Mesendoderm (in vitro differentiated cells): ENCODE measurements around the gene ZNRF1.

ENCODE experiments used
- DNase-seq: peaks from one replicate; pipeline ENCODE4 v3.0.0; 2013
- H2AK5ac ChIP-seq: 2 replicates; pipeline ENCODE4 v1.6.1; 2013; ENCODE audit warnings: low read length, inconsistent platforms
- H2BK120ac ChIP-seq: 2 replicates; pipeline ENCODE4 v1.6.1; 2013; ENCODE audit warnings: low read depth, mild to moderate bottlenecking, low read length, moderate library complexity, mixed read lengths
- H2BK15ac ChIP-seq: replicated peaks from 2 replicates; pipeline ENCODE4 v1.6.1; 2013; ENCODE audit warnings: low read depth, mild to moderate bottlenecking, moderate library complexity
- H2BK5ac ChIP-seq: 2 replicates; pipeline ENCODE4 v1.6.1; 2013; ENCODE audit warnings: low read length, inconsistent platforms
- H3K18ac ChIP-seq: 2 replicates; pipeline ENCODE4 v1.6.1; 2013; ENCODE audit warnings: mild to moderate bottlenecking, low read length, mixed read lengths
- H3K23ac ChIP-seq: one replicate; pipeline ENCODE4 v1.6.1; 2013; ENCODE audit warnings: low read length
- H3K27ac ChIP-seq: 2 replicates; pipeline ENCODE4 v1.5.1; 2013; ENCODE audit warnings: low read depth, mild to moderate bottlenecking, inconsistent platforms, low read length, moderate library complexity
- H3K27me3 ChIP-seq: 2 replicates; pipeline ENCODE4 v1.6.1; 2013; ENCODE audit warnings: low read length, control low read depth, mild to moderate bottlenecking, inconsistent platforms; ENCODE audit not compliant: insufficient read depth, poor library complexity
- H3K36me3 ChIP-seq: 2 replicates; pipeline ENCODE4 v1.6.1; 2013; ENCODE audit warnings: low read length, inconsistent platforms; ENCODE audit not compliant: control insufficient read depth, insufficient read depth
- H3K4ac ChIP-seq: one replicate; pipeline ENCODE4 v1.6.1; 2013; ENCODE audit warnings: low read depth, mild to moderate bottlenecking, low read length, moderate library complexity
- H3K4me1 ChIP-seq: 2 replicates; pipeline ENCODE4 v1.6.1; 2013; ENCODE audit warnings: low read depth, low read length, inconsistent platforms; ENCODE audit not compliant: control insufficient read depth
- H3K4me2 ChIP-seq: 2 replicates; pipeline ENCODE4 v1.6.1; 2013; ENCODE audit warnings: low read length
- H3K4me3 ChIP-seq: 2 replicates; pipeline ENCODE4 v1.5.1; 2013; ENCODE audit warnings: mild to moderate bottlenecking, low read length
- H3K56ac ChIP-seq: one replicate; pipeline ENCODE4 v1.6.1; 2013; ENCODE audit warnings: low read length
- H3K79me1 ChIP-seq: 2 replicates; pipeline ENCODE4 v1.6.1; 2013; ENCODE audit warnings: low read length, inconsistent platforms
- H3K79me2 ChIP-seq: 2 replicates; pipeline ENCODE4 v1.6.1; 2013; ENCODE audit warnings: mild to moderate bottlenecking, low read length; ENCODE audit not compliant: control insufficient read depth, insufficient read depth
- H3K9ac ChIP-seq: 2 replicates; pipeline ENCODE4 v1.6.1; 2013; ENCODE audit warnings: low read length, inconsistent platforms
- H4K5ac ChIP-seq: one replicate; pipeline ENCODE4 v1.6.1; 2013; ENCODE audit warnings: low read length
- H4K8ac ChIP-seq: one replicate; pipeline ENCODE4 v1.6.1; 2013; ENCODE audit warnings: low read depth, mild to moderate bottlenecking, control low read depth, low read length, moderate library complexity
- WGBS: extraction: QIAGEN DNeasy Blood & Tissue Kit; methylation state at CpG from one replicate; pipeline ENCODE4 v1.1.7; 2013; ENCODE audit warnings: low lambda C conversion rate, missing lambda C conversion rate; ENCODE audit not compliant: insufficient coverage; ENCODE audit errors: extremely low coverage; 5-methylcytosine and 5-hydroxymethylcytosine counted together

The ZNRF1 gene

GRCh38 chr16:75130150-75130771 is 131.4 kb downstream of the ZNRF1 start:
- H2BK120ac ChIP-seq, result no peak overlapping the region
- H3K27ac ChIP-seq, result no peak overlapping the region
- no peak overlapping the region for H2AK5ac ChIP-seq
- H3K9ac ChIP-seq, result no peak overlapping the region
- H3K79me2 ChIP-seq, result no peaks in the 10 kb centered on the region
- no peak overlapping the region for H3K4me3 ChIP-seq
- H2BK15ac ChIP-seq, result no peak overlapping the region
- H3K18ac ChIP-seq, result no peak overlapping the region
- H3K56ac ChIP-seq, result peak overlapping the region; percentile 70
- H3K4ac ChIP-seq, result no peak overlapping the region
- DNase-seq, result peak; percentile 77
- no CpG with 5 or more reads among the region's 9 CpGs for WGBS
- no peaks in the 10 kb centered on the region for H3K27me3 ChIP-seq
- H3K4me2 ChIP-seq, result no peak overlapping the region
- peak overlapping the region; percentile 87 for H4K5ac ChIP-seq
- H4K8ac ChIP-seq, result no peak overlapping the region
- no peaks in the 10 kb centered on the region for H3K79me1 ChIP-seq
- peak overlapping the region; percentile 88 for H2BK5ac ChIP-seq
- H3K4me1 ChIP-seq, result peaks cover 2% of the 10 kb centered on the region
- no peak overlapping the region for H3K23ac ChIP-seq
- no peaks in the 10 kb centered on the region for H3K36me3 ChIP-seq

GRCh38 chr16:75131081-75131480 is 132.3 kb downstream of the ZNRF1 start:
- Histone ChIP-seq H2BK15ac (no peak overlapping the region), H3K27ac (no peak overlapping the region), H3K27me3 (no peaks in the 10 kb centered on the region), H3K4me3 (no peak overlapping the region), H4K5ac (no peak overlapping the region), H2BK120ac (no peak overlapping the region), H2AK5ac (no peak overlapping the region), H4K8ac (no peak overlapping the region), H3K9ac (no peak overlapping the region), H3K4me2 (no peak overlapping the region), H3K56ac (no peak overlapping the region), H3K79me2 (no peaks in the 10 kb centered on the region), H3K79me1 (no peaks in the 10 kb centered on the region), H3K36me3 (no peaks in the 10 kb centered on the region), H3K4me1 (peaks cover 2% of the 10 kb centered on the region), H3K4ac (no peak overlapping the region), H2BK5ac (no peak overlapping the region), H3K23ac (no peak overlapping the region), H3K18ac (no peak overlapping the region)
- DNase-seq, result no peak
- no CpG with 5 or more reads among the region's 7 CpGs for WGBS

DNA sequence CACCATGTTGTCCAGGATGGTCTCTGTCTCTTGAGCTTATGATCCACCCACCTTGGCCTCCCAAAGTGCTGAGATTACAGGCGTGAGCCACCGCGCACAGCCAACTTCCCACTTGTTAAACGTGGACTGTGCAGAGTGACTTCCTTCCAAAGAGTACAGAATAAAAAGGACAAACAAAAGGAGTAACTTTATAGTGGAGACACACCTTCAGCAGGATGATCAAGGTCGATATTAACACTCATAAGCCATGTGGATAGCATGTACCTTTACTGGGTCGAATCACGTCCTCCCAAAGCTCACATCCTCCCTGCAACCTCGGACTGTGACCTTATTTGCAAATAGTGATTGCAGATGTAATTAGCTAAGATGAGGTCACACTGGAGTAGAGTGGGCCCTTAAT is 139.4 kb downstream of the ZNRF1 start:
- Histone ChIP-seq H4K5ac (no peak overlapping the region), H3K56ac (no peak overlapping the region), H3K36me3 (no peaks in the 10 kb centered on the region), H3K23ac (no peak overlapping the region), H3K4me2 (no peak overlapping the region), H3K79me1 (no peaks in the 10 kb centered on the region), H2BK5ac (no peak overlapping the region), H2AK5ac (no peak overlapping the region), H4K8ac (no peak overlapping the region), H3K4me1 (no peaks in the 10 kb centered on the region), H3K4ac (no peak overlapping the region), H3K27ac (no peak overlapping the region), H2BK15ac (no peak overlapping the region), H3K18ac (no peak overlapping the region), H3K27me3 (no peaks in the 10 kb centered on the region), H3K9ac (no peak overlapping the region), H2BK120ac (no peak overlapping the region), H3K4me3 (no peak overlapping the region), H3K79me2 (no peaks in the 10 kb centered on the region)
- no CpG with 5 or more reads among the region's 8 CpGs for WGBS
- no peak for DNase-seq

GRCh38 chr16:75138636-75139035 is 139.8 kb downstream of the ZNRF1 start:
- no peak overlapping the region for H2AK5ac ChIP-seq
- H4K8ac ChIP-seq, result no peak overlapping the region
- no peaks in the 10 kb centered on the region for H3K4me1 ChIP-seq
- no peak overlapping the region for H4K5ac ChIP-seq
- no peak overlapping the region for H3K56ac ChIP-seq
- no peaks in the 10 kb centered on the region for H3K79me2 ChIP-seq
- no peak overlapping the region for H3K4ac ChIP-seq
- H3K9ac ChIP-seq, result no peak overlapping the region
- H3K27me3 ChIP-seq, result no peaks in the 10 kb centered on the region
- H3K79me1 ChIP-seq, result no peaks in the 10 kb centered on the region
- H3K36me3 ChIP-seq, result no peaks in the 10 kb centered on the region
- H2BK5ac ChIP-seq, result no peak overlapping the region
- no peak overlapping the region for H2BK15ac ChIP-seq
- no peak overlapping the region for H3K27ac ChIP-seq
- H3K23ac ChIP-seq, result no peak overlapping the region
- H3K4me2 ChIP-seq, result no peak overlapping the region
- H3K18ac ChIP-seq, result no peak overlapping the region
- no peak overlapping the region for H3K4me3 ChIP-seq
- peak; percentile 73 for DNase-seq
- WGBS, result no CpG with 5 or more reads among the region's 9 CpGs
- H2BK120ac ChIP-seq, result no peak overlapping the region

GRCh38 chr16:75139498-75139897 is 140.7 kb downstream of the ZNRF1 start:
- Histone ChIP-seq H2BK120ac (no peak overlapping the region), H3K79me2 (no peaks in the 10 kb centered on the region), H2BK15ac (no peak overlapping the region), H3K79me1 (no peaks in the 10 kb centered on the region), H3K18ac (no peak overlapping the region), H3K27ac (no peak overlapping the region), H2AK5ac (no peak overlapping the region), H3K36me3 (no peaks in the 10 kb centered on the region), H3K4me1 (no peaks in the 10 kb centered on the region), H3K4ac (no peak overlapping the region), H3K27me3 (no peaks in the 10 kb centered on the region), H3K4me3 (no peak overlapping the region), H3K56ac (no peak overlapping the region), H3K23ac (no peak overlapping the region), H3K4me2 (no peak overlapping the region), H3K9ac (no peak overlapping the region), H2BK5ac (no peak overlapping the region), H4K8ac (no peak overlapping the region), H4K5ac (no peak overlapping the region)
- WGBS, result no CpG with 5 or more reads among the region's 5 CpGs
- no peak for DNase-seq

- Histone ChIP-seq H3K4me3 (no peak overlapping the region), H2BK5ac (no peak overlapping the region), H2BK120ac (no peak overlapping the region), H3K27me3 (no peaks in the 10 kb centered on the region), H3K23ac (no peak overlapping the region), H4K5ac (no peak overlapping the region), H3K36me3 (no peaks in the 10 kb centered on the region), H4K8ac (no peak overlapping the region), H3K18ac (no peak overlapping the region), H3K79me1 (peaks cover under 1% of the 10 kb centered on the region), H3K4me2 (no peak overlapping the region), H3K9ac (no peak overlapping the region), H3K56ac (no peak overlapping the region), H3K79me2 (peaks cover under 1% of the 10 kb centered on the region), H3K4me1 (no peaks in the 10 kb centered on the region), H2AK5ac (no peak overlapping the region), H3K27ac (no peak overlapping the region), H3K4ac (no peak overlapping the region), H2BK15ac (no peak overlapping the region)
- no peak for DNase-seq
- WGBS, result no CpG with 5 or more reads among the region's 6 CpGs
Observed at GRCh38 chr16:75143941-75144340, 145.1 kb downstream of the ZNRF1 start.
